Heart right ventricle (tissue), 16 donors: Measurements from ENCODE around the gene TBC1D22A. TPM values are rescaled to one million over a fixed set of nuclear protein-coding genes. Genes with fewer than 3 reads are reported as not detected.

Source experiments
- ATAC-seq, 8 donors: fragments of 200-7000 bp; cut with Tn5 transposase; one replicate each; pipeline ENCODE4 v1.9.1; 2020; ENCODE audit warnings: mild to moderate bottlenecking in 8 of 8, moderate library complexity in 8 of 8, moderate number of reproducible peaks in 1 of 8
- DNase-seq, 2 donors: peaks; one replicate each; pipeline ENCODE4 v3.0.0-alpha.2; 2020
- H3K27ac ChIP-seq, 10 donors: fragments of 200-600 bp; sonication (generic) in 2 of 10; one replicate each; pipeline versions ENCODE4 v1.5.0 to v1.8.0; 2020 to 2022; ENCODE audit warnings: mild to moderate bottlenecking in 3 of 10
- H3K27me3 ChIP-seq, 7 donors: fragments of 200-600 bp; one replicate each; pipeline ENCODE4 v1.8.0; 2021 to 2022; ENCODE audit warnings: mild to moderate bottlenecking in 2 of 7
- H3K36me3 ChIP-seq, 9 donors: fragments of 200-600 bp; sonication (generic) in 1 of 9; one replicate each; pipeline versions ENCODE4 v1.5.0 to v1.8.0; 2020 to 2022; ENCODE audit warnings: mild to moderate bottlenecking in 2 of 9
- H3K4me1 ChIP-seq, 9 donors: fragments of 200-600 bp; sonication (generic) in 1 of 9; one replicate each; pipeline versions ENCODE4 v1.5.0 to v1.8.0; 2020 to 2022; ENCODE audit warnings: mild to moderate bottlenecking in 4 of 9
- H3K4me3 ChIP-seq, 10 donors: fragments of 200-600 bp; sonication (generic) in 2 of 10; one replicate each; pipeline versions ENCODE4 v1.5.0 to v1.8.0; 2020 to 2022; ENCODE audit warnings: mild to moderate bottlenecking in 7 of 10, moderate library complexity in 2 of 10
- H3K9me3 ChIP-seq, 11 donors: fragments of 200-600 bp in 10 of 11; sonication (generic) in 2 of 11; one replicate each; pipeline versions ENCODE4 v1.5.0 to v1.8.0; 2013 to 2022; ENCODE audit warnings: mild to moderate bottlenecking in 2 of 11, control low read depth in 1 of 11, moderate library complexity in 1 of 11
- CTCF ChIP-seq, 9 donors: fragments of 200-600 bp; sonication (generic) in 2 of 9; IDR thresholded peaks; one replicate each; pipeline versions ENCODE4 v1.5.0 to v1.8.0; 2021 to 2022; ENCODE audit warnings: antibody characterized with exemption in 9 of 9, mild to moderate bottlenecking in 5 of 9, moderate library complexity in 1 of 9
- WGBS, 2 donors: extraction: QIAGEN DNeasy Blood & Tissue Kit; methylation state at CpG; one replicate each; pipeline ENCODE4 v1.1.7; 2013; ENCODE audit warnings: inconsistent platforms in 1 of 2; 5-methylcytosine and 5-hydroxymethylcytosine counted together
- intact Hi-C, 10 donors: fragments of 100-400 bp; cut with DNase I; formaldehyde crosslinking; loops; one replicate each; pipeline versions ENCODE4 v1.11.1 to v1.14.2; 2022
- polyA plus RNA-seq, 2 donors: library from polyadenylated mRNA; stranded (reverse); fragments of 200-250 nt; gene quantifications; one replicate each; pipeline ENCODE4 v1.2.3, GENCODE V29; 2013
- total RNA-seq, 10 donors: library from RNA; stranded (reverse); fragmentation: NEBNext Ultra II Directional in 3 of 10; extraction: Animal tissue kit (Norgen Biotek cat#: 25700) in 3 of 10; gene quantifications; one replicate each; pipeline versions ENCODE4 v1.2.1 to v1.2.4, GENCODE V29; 2021 to 2023
- donor health status: Arrhythmogenic right ventricular cardiomyopathy.
- donor health status: ischemic (EF 13 %, LVEDD 7.1; RV severe dilation, severe dysfunction).
- donor health status: healthy with polysubstance abuse.
- donor health status: DM: no; HTN: yes; CAD: no.
- donor health status: DM: no; HTN: no; CAD: no.
- donor health status: ischemic (EF 25% LVEDD 6.9; RV normal size, moderate dysfunction).
- donor health status: ischemic (EF 25% LVEDD 5.7; RV mildly dilated, moderate dysfunction).
- donor health status: healthy.
- donor health status: DM: yes; HTN: yes; CAD: no.
- donor health status: Ischemic cardiomyopathy.
- donor health status: ischemic (EF 35%, LVEDD 5.7; RV mildly dilated, moderate dysfunction).
- donor health status: nonischemic (EF 11% LVEDD 7.7; RV severe dilation, severe dysfunction).
- donor health status: DM: yes; HTN: yes; CAD: no.
- donor health status: PGD.
- donor health status: ischemic (EF 29% LVEDD 5.4; RV normal size, mild dysfunction).
- donor health status: nonischemic (EF 23%, LVEDD 6.1; RV moderate dilation, normal function).

Gene TBC1D22A
- total and polyA plus RNA-seq, 12 donors, result 7.2 to 27.9 (median 17.9) TPM

DNA sequence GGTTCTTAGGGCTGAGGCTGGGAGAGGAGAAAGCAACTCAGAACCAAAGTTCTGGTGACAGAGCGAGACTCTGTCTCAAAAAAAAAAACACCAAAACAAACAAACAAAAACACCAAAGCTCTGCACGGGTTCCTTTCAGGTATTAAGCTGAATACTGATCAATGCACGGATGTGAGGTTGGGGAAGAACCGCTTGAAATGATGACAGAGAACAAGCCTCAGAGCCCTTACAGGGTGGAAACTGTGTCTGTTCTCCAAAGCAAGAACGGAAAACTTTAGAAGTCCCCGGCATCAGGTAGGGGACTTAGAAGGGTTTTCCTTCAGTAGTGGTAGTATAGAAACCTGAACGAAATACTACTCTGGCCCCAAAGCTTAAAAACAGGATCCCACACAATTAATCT, 260.0 kb downstream of the TBC1D22A start:
- peaks cover 0 to 6% (median 0%) of the 10 kb centered on the region in 9 donors for H3K4me1 ChIP-seq
- WGBS, 2 donors, result 95 to 96% methylated on average over 7 of the region's 7 CpGs
- intact Hi-C loops, result no loop called here

GRCh38 chr22:47023871-47024270, 261.4 kb downstream of the TBC1D22A start:
- TF ChIP-seq CTCF (IDR thresholded peaks at IDR 0.05), result no peak
- Histone ChIP-seq H3K27me3 (no peaks in the 10 kb centered on the region), H3K4me3 (no peak overlapping the region), H3K9me3 (no peaks in the 10 kb centered on the region), H3K4me1 (peaks cover 0 to 6% (median 0%) of the 10 kb centered on the region in 9 donors), H3K27ac (no peak overlapping the region), H3K36me3 (peaks cover 0 to 5% (median 0%) of the 10 kb centered on the region in 9 donors)
- no peak for ATAC-seq
- DNase-seq, result no peak
- 97 to 98% methylated on average over 13 of the region's 13 CpGs for WGBS, 2 donors
- intact Hi-C loops, result no loop called here

More for the DNA sequence above, 260.0 kb downstream of the TBC1D22A start:
- Histone ChIP-seq H3K36me3 (peaks cover 0 to 5% (median 0%) of the 10 kb centered on the region in 9 donors), H3K27ac (no peak overlapping the region), H3K4me3 (no peak overlapping the region), H3K9me3 (no peaks in the 10 kb centered on the region), H3K27me3 (no peaks in the 10 kb centered on the region)
- DNase-seq, result no peak
- no peak for ATAC-seq
- no peak for TF ChIP-seq CTCF (IDR thresholded peaks at IDR 0.05)

GRCh38 chr22:47027766-47028165, 265.3 kb downstream of the TBC1D22A start:
- no peaks in the 10 kb centered on the region for H3K27me3 ChIP-seq
- H3K9me3 ChIP-seq, result no peaks in the 10 kb centered on the region
- DNase-seq (no peak), ATAC-seq (no peak)
- no peaks in the 10 kb centered on the region for H3K4me1 ChIP-seq
- intact Hi-C loops, result no loop called here
- TF ChIP-seq CTCF (IDR thresholded peaks at IDR 0.05), result no peak
- no peak overlapping the region for H3K27ac ChIP-seq
- WGBS, 2 donors, result 80 to 85% methylated on average over 9 of the region's 9 CpGs
- H3K36me3 ChIP-seq, result peaks cover 0 to 10% (median 0%) of the 10 kb centered on the region in 9 donors
- no peak overlapping the region for H3K4me3 ChIP-seq

- H3K36me3 ChIP-seq, result peaks cover 0 to 7% (median 0%) of the 10 kb centered on the region in 9 donors
- H3K4me1 ChIP-seq, result no peaks in the 10 kb centered on the region
- no peaks in the 10 kb centered on the region for H3K27me3 ChIP-seq
- TF ChIP-seq CTCF (IDR thresholded peaks at IDR 0.05), result no peak
- H3K27ac ChIP-seq, result no peak overlapping the region
- DNase-seq (no peak), ATAC-seq (peak in 1 of 8 donors; percentile 18)
- no peaks in the 10 kb centered on the region for H3K9me3 ChIP-seq
- whole genome bisulfite sequencing, 2 donors, result 88 to 90% methylated on average over 26 of the region's 26 CpGs
- H3K4me3 ChIP-seq, result no peak overlapping the region
- intact Hi-C loops, result no loop called here
Measured at GRCh38 chr22:47029244-47030074, 267.0 kb downstream of the TBC1D22A start.
